Measurements from ENCODE around the gene SLC37A2.

SLC37A2 gene

GRCh38 chr11:125071435-125071834, 8.3 kb downstream of the SLC37A2 start:
- DNase-seq (ENCODE audit: low spot score) = peak; percentile 57

GRCh38 chr11:125071846-125072217, 8.7 kb downstream of the SLC37A2 start:
- no peak for DNase-seq (ENCODE audit: low spot score)

- no peak for DNase-seq (ENCODE audit: low spot score)
Measured at GRCh38 chr11:125072218-125072960, 9.3 kb downstream of the SLC37A2 start.

- DNase-seq (ENCODE audit: low spot score) = no peak
Measured at GRCh38 chr11:125072961-125073590, 10.0 kb downstream of the SLC37A2 start.

- no peak for DNase-seq (ENCODE audit: low spot score)
Measured at GRCh38 chr11:125073616-125074483, 10.7 kb downstream of the SLC37A2 start.

- no peak for DNase-seq (ENCODE audit: low spot score)
Measured at GRCh38 chr11:125074511-125075241, 11.6 kb downstream of the SLC37A2 start.

- DNase-seq (ENCODE audit: low spot score) = no peak
Measured at GRCh38 chr11:125075242-125075625, 12.1 kb downstream of the SLC37A2 start.

GRCh38 chr11:125075900-125076317, 12.8 kb downstream of the SLC37A2 start:
- no peak for DNase-seq (ENCODE audit: low spot score)

GRCh38 chr11:125076378-125076945, 13.4 kb downstream of the SLC37A2 start:
- DNase-seq (ENCODE audit: low spot score) = no peak

- DNase-seq (ENCODE audit: low spot score) = no peak
Measured at GRCh38 chr11:125078016-125078415, 14.9 kb downstream of the SLC37A2 start.

- DNase-seq (ENCODE audit: low spot score) = no peak
Measured at GRCh38 chr11:125078516-125079140, 15.5 kb downstream of the SLC37A2 start.

- no peak for DNase-seq (ENCODE audit: low spot score)
Measured at GRCh38 chr11:125079151-125079877, 16.2 kb downstream of the SLC37A2 start.

GRCh38 chr11:125079878-125080530, 16.9 kb downstream of the SLC37A2 start:
- no peak for DNase-seq (ENCODE audit: low spot score)

- no peak for DNase-seq (ENCODE audit: low spot score)
Measured at GRCh38 chr11:125080531-125080911, 17.4 kb downstream of the SLC37A2 start.

- DNase-seq (ENCODE audit: low spot score) = no peak
Measured at GRCh38 chr11:125081098-125081798, 18.1 kb downstream of the SLC37A2 start.

- no peak for DNase-seq (ENCODE audit: low spot score)
Measured at GRCh38 chr11:125082040-125082439, 18.9 kb downstream of the SLC37A2 start.

GRCh38 chr11:125082611-125083311, 19.7 kb downstream of the SLC37A2 start:
- no peak for DNase-seq (ENCODE audit: low spot score)

GRCh38 chr11:125083312-125084056, 20.4 kb downstream of the SLC37A2 start:
- DNase-seq (ENCODE audit: low spot score) = no peak
